Measurements from ENCODE around the gene SMARCC2. TPM values are rescaled to one million over a fixed set of nuclear protein-coding genes. Genes with fewer than 3 reads are reported as not detected.
A peak's percentile ranks its signal among the peaks of the same experiment; 100 is the strongest.

SMARCC2 gene
- total and polyA plus RNA-seq, 9 of the 15 experiments (the other 6 are each of a cell fraction or from before 2014, with no cell fraction given): 11.9 to 86.0 (median 36.6) TPM

DNA sequence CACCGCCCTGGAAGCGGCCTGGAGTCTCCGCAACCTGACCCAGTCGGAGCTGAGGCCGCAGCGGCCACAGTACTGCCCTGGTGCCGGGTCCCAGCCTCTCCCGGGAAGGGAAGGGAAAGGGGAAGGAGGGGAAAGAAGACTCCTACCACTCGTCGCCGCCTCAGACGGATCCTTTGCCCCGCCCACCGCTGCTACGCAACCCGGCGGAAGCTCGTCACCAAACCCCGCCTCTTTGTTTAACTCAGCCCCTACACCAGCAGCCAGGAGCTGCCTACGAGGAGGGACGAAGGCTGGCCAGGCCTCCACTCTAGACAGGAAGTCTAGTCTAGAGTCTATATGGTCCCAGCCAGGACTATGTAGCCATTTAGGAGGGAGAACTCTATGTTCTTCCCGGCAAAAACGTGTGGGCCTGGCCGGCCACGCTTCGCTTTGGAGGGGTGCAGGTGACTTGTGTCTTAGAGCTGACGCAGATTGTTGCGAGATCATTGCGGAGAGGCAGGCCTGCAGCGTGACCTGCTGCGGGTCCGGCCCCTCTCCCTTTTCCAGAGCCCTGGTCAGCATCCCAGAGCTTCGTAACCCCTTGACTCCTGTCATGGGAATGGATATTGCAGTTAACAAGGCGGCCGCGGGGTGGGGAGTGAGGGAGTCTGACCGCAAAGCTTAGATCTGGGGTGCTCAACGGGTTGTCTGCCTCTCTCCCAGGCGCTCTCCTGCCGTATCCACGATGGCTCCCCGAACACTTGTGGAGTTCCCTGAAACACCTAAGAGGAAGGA lies 32.7 kb upstream of the SMARCC2 start, which contains the start of gene RNF41 (continued):
- TF ChIP-seq, protein P1, sequence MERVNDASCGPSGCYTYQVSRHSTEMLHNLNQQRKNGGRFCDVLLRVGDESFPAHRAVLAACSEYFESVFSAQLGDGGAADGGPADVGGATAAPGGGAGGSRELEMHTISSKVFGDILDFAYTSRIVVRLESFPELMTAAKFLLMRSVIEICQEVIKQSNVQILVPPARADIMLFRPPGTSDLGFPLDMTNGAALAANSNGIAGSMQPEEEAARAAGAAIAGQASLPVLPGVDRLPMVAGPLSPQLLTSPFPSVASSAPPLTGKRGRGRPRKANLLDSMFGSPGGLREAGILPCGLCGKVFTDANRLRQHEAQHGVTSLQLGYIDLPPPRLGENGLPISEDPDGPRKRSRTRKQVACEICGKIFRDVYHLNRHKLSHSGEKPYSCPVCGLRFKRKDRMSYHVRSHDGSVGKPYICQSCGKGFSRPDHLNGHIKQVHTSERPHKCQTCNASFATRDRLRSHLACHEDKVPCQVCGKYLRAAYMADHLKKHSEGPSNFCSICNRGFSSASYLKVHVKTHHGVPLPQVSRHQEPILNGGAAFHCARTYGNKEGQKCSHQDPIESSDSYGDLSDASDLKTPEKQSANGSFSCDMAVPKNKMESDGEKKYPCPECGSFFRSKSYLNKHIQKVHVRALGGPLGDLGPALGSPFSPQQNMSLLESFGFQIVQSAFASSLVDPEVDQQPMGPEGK (CRISPR knock-in tag; IDR thresholded peaks at IDR 0.05; ENCODE audit: borderline replicate concordance): no peak
- no peak for TF ChIP-seq IFI16 (CRISPR knock-in tag; IDR thresholded peaks at IDR 0.05)
- no peak for TF ChIP-seq ZBTB8A (IDR thresholded peaks at IDR 0.05; ENCODE audit: partially characterized antibody)
- TF ChIP-seq, protein P2, sequence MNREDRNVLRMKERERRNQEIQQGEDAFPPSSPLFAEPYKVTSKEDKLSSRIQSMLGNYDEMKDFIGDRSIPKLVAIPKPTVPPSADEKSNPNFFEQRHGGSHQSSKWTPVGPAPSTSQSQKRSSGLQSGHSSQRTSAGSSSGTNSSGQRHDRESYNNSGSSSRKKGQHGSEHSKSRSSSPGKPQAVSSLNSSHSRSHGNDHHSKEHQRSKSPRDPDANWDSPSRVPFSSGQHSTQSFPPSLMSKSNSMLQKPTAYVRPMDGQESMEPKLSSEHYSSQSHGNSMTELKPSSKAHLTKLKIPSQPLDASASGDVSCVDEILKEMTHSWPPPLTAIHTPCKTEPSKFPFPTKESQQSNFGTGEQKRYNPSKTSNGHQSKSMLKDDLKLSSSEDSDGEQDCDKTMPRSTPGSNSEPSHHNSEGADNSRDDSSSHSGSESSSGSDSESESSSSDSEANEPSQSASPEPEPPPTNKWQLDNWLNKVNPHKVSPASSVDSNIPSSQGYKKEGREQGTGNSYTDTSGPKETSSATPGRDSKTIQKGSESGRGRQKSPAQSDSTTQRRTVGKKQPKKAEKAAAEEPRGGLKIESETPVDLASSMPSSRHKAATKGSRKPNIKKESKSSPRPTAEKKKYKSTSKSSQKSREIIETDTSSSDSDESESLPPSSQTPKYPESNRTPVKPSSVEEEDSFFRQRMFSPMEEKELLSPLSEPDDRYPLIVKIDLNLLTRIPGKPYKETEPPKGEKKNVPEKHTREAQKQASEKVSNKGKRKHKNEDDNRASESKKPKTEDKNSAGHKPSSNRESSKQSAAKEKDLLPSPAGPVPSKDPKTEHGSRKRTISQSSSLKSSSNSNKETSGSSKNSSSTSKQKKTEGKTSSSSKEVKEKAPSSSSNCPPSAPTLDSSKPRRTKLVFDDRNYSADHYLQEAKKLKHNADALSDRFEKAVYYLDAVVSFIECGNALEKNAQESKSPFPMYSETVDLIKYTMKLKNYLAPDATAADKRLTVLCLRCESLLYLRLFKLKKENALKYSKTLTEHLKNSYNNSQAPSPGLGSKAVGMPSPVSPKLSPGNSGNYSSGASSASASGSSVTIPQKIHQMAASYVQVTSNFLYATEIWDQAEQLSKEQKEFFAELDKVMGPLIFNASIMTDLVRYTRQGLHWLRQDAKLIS (CRISPR knock-in tag; IDR thresholded peaks at IDR 0.05): no peak
- no peak for TF ChIP-seq RFX7 (CRISPR knock-in tag; IDR thresholded peaks at IDR 0.05)
- TF ChIP-seq SIN3B (IDR thresholded peaks at IDR 0.05; ENCODE audit: low read depth): no peak
- TF ChIP-seq ELF2 (CRISPR knock-in tag; IDR thresholded peaks at IDR 0.05): no peak
- peak; percentile 54 for TF ChIP-seq ELF1 (tag; IDR thresholded peaks at IDR 0.05)
- TF ChIP-seq ZNF232 (CRISPR knock-in tag; IDR thresholded peaks at IDR 0.05): 0 out of 2 replicates have a peak, but pooled peaks have one; percentile 57
- TF ChIP-seq SRSF7 (optimal IDR thresholded peaks at IDR 0.05; ENCODE audit: low read depth, low read length): no peak
- TF ChIP-seq ZNF274 (IDR thresholded peaks at IDR 0.05; ENCODE audit: borderline replicate concordance, low read depth, low read length): no peak
- TF ChIP-seq HMG20B (CRISPR knock-in tag; IDR thresholded peaks at IDR 0.05): no peak
- TF ChIP-seq ZNF717 (CRISPR knock-in tag; IDR thresholded peaks at IDR 0.05): no peak
- TF ChIP-seq LEF1 (IDR thresholded peaks at IDR 0.05): no peak
- TF ChIP-seq NCOA6 (IDR thresholded peaks at IDR 0.05): no peak
- TF ChIP-seq KLF10 (CRISPR knock-in tag; IDR thresholded peaks at IDR 0.05): no peak
- no peak for TF ChIP-seq SREBF2 (CRISPR knock-in tag; IDR thresholded peaks at IDR 0.05)
- TF ChIP-seq HIVEP1 (CRISPR knock-in tag; IDR thresholded peaks at IDR 0.05): no peak
- no peak for TF ChIP-seq ZNF354B (CRISPR knock-in tag; IDR thresholded peaks at IDR 0.05)
- TF ChIP-seq, protein P3, sequence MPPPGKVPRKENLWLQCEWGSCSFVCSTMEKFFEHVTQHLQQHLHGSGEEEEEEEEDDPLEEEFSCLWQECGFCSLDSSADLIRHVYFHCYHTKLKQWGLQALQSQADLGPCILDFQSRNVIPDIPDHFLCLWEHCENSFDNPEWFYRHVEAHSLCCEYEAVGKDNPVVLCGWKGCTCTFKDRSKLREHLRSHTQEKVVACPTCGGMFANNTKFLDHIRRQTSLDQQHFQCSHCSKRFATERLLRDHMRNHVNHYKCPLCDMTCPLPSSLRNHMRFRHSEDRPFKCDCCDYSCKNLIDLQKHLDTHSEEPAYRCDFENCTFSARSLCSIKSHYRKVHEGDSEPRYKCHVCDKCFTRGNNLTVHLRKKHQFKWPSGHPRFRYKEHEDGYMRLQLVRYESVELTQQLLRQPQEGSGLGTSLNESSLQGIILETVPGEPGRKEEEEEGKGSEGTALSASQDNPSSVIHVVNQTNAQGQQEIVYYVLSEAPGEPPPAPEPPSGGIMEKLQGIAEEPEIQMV (tag; conservative IDR thresholded peaks at IDR 0.05; ENCODE audit: low read depth): no peak
- no peak for TF ChIP-seq ZNF124 (CRISPR knock-in tag; IDR thresholded peaks at IDR 0.05)
- TF ChIP-seq ESRRA (IDR thresholded peaks at IDR 0.05; ENCODE audit: borderline replicate concordance, low read depth): peak; percentile 56; the same call in 1 of the 2 replicates
- TF ChIP-seq NCOA2 (IDR thresholded peaks at IDR 0.05; ENCODE audit: partially characterized antibody in 2 of 2): no peak
- TF ChIP-seq ZNF644 (tag; IDR thresholded peaks at IDR 0.05; ENCODE audit: low read depth): no peak

Measured in K562 (cell line).